IMR-90 (cell line): ENCODE data around the gene NAPB. TPM values are rescaled to one million over a fixed set of nuclear protein-coding genes. Genes with fewer than 3 reads are reported as not detected.

Source experiments
- ATAC-seq: fragments of 200-7000 bp; cut with Tn5 transposase; 2 replicates; pipeline ENCODE4 v1.9.1; 2020; ENCODE audit warnings: low read depth, mild to moderate bottlenecking, moderate library complexity
- BruUV-seq: library from RNA; stranded (reverse); fragments of 400-500 nt; replicated peaks from 2 replicates; lab custom pipeline; 2021; lab: Mats Ljungman, UMichigan
- CTCF ChIA-PET: fragments of 300-600 bp; formaldehyde crosslinking; extraction: SDS; loops from one replicate; lab custom pipeline; 2021; ENCODE audit warnings: antibody characterized with exemption; lab: Yijun Ruan, JAX
- POLR2A ChIA-PET: fragments of 300-600 bp; sonication (Branson Sonifier 250); formaldehyde crosslinking; loops from one replicate; lab custom pipeline; 2022; ENCODE audit warnings: antibody characterized with exemption; ENCODE audit not compliant: unreplicated experiment; lab: Charles Lee
- DNase-seq: peaks from one replicate; pipeline ENCODE4 v3.0.0; 2013
- H2AFZ ChIP-seq: replicated peaks from 2 replicates; pipeline ENCODE3; 2013; ENCODE audit warnings: low read length, mild to moderate bottlenecking; ENCODE audit not compliant: poor library complexity
- H2AK5ac ChIP-seq: 2 replicates; pipeline ENCODE4 v1.6.1; 2013; ENCODE audit warnings: low read depth, low read length, inconsistent platforms
- H2AK9ac ChIP-seq: replicated peaks from 2 replicates; pipeline ENCODE3; 2013; ENCODE audit warnings: mild to moderate bottlenecking, low read depth, low read length, moderate library complexity; ENCODE audit not compliant: poor library complexity
- H2BK120ac ChIP-seq: 2 replicates; pipeline ENCODE4 v1.6.1; 2013; ENCODE audit warnings: low read depth, low read length, inconsistent platforms
- H2BK15ac ChIP-seq: 3 replicates; pipeline ENCODE4 v1.6.1; 2013; ENCODE audit warnings: low read depth, low read length, inconsistent platforms
- H2BK20ac ChIP-seq: 2 replicates; pipeline ENCODE4 v1.6.1; 2013; ENCODE audit warnings: low read depth, mild to moderate bottlenecking, inconsistent platforms, low read length, moderate library complexity
- H2BK5ac ChIP-seq: 2 replicates; pipeline ENCODE4 v1.6.1; 2013; ENCODE audit warnings: mild to moderate bottlenecking, low read depth, low read length, inconsistent platforms; ENCODE audit not compliant: poor library complexity, severe bottlenecking
- H3K14ac ChIP-seq: replicated peaks from 2 replicates; pipeline ENCODE4 v1.6.1; 2013; ENCODE audit warnings: low read depth, low read length, inconsistent platforms
- H3K18ac ChIP-seq: 2 replicates; pipeline ENCODE4 v1.6.1; 2013; ENCODE audit warnings: low read depth, low read length, control low read depth
- H3K23ac ChIP-seq: 2 replicates; pipeline ENCODE4 v1.6.1; 2013; ENCODE audit warnings: low read depth, low read length, inconsistent platforms
- H3K27ac ChIP-seq: 2 replicates; pipeline ENCODE4 v1.5.1; 2013; ENCODE audit warnings: mild to moderate bottlenecking, control low read depth, low read length; ENCODE audit not compliant: insufficient read depth
- H3K27me3 ChIP-seq: 2 replicates; pipeline ENCODE4 v1.6.1; 2013; ENCODE audit warnings: low read length; ENCODE audit not compliant: control insufficient read depth, insufficient read depth
- H3K36me3 ChIP-seq: 2 replicates; pipeline ENCODE4 v1.6.1; 2013; ENCODE audit warnings: low read length, mixed read lengths; ENCODE audit not compliant: control insufficient read depth, insufficient read depth
- H3K4ac ChIP-seq: 2 replicates; pipeline ENCODE4 v1.6.1; 2013; ENCODE audit warnings: low read depth, low read length, inconsistent platforms
- H3K4me1 ChIP-seq: 2 replicates; pipeline ENCODE4 v1.6.1; 2013; ENCODE audit warnings: low read length, mixed read lengths; ENCODE audit not compliant: control insufficient read depth, insufficient read depth
- H3K4me2 ChIP-seq: 2 replicates; pipeline ENCODE4 v1.6.1; 2013; ENCODE audit warnings: low read depth, mild to moderate bottlenecking, control low read depth, low read length, moderate library complexity
- H3K4me3 ChIP-seq: 2 replicates; pipeline ENCODE4 v1.5.1; 2013; ENCODE audit warnings: low read depth, mild to moderate bottlenecking, control low read depth, low read length, moderate library complexity; ENCODE audit not compliant: insufficient read depth
- H3K56ac ChIP-seq: 2 replicates; pipeline ENCODE4 v1.6.1; 2013; ENCODE audit warnings: low read length, inconsistent platforms; ENCODE audit not compliant: insufficient read depth; ENCODE audit errors: extremely low read depth
- H3K79me1 ChIP-seq, 2 experiments: 2 replicates each; pipeline ENCODE4 v1.6.1; 2013; ENCODE audit warnings: low read length in 2 of 2, inconsistent platforms in 1 of 2, low read depth in 1 of 2
- H3K9ac ChIP-seq: 2 replicates; pipeline ENCODE4 v1.6.1; 2013; ENCODE audit warnings: low read depth, low read length, control low read depth
- H3K9me1 ChIP-seq: 2 replicates; pipeline ENCODE4 v1.6.1; 2013; ENCODE audit warnings: low read length, inconsistent platforms; ENCODE audit not compliant: insufficient read depth
- H3K9me3 ChIP-seq: 2 replicates; pipeline ENCODE4 v1.6.1; 2013; ENCODE audit warnings: low read length; ENCODE audit not compliant: control insufficient read depth, insufficient read depth
- H4K20me1 ChIP-seq: 2 replicates; pipeline ENCODE4 v1.6.1; 2013; ENCODE audit warnings: low read length, inconsistent platforms; ENCODE audit not compliant: insufficient read depth
- H4K5ac ChIP-seq: 2 replicates; pipeline ENCODE4 v1.6.1; 2013; ENCODE audit warnings: mild to moderate bottlenecking, low read depth, low read length, control low read depth
- H4K8ac ChIP-seq, 2 experiments: 2 replicates each; pipeline ENCODE4 v1.6.1; 2013; ENCODE audit warnings: low read depth in 2 of 2, low read length in 2 of 2, control low read depth in 1 of 2, inconsistent platforms in 1 of 2
- H4K91ac ChIP-seq: 2 replicates; pipeline ENCODE4 v1.6.1; 2013; ENCODE audit warnings: low read depth, low read length, inconsistent platforms; ENCODE audit not compliant: insufficient read depth
- BHLHE40 ChIP-seq: fragments of 150-350 bp; IDR thresholded peaks from 2 replicates; pipeline ENCODE4 v1.6.1; 2016; ENCODE audit warnings: mild to moderate bottlenecking, low read depth, low read length
- CEBPB ChIP-seq: IDR thresholded peaks from 2 replicates; pipeline ENCODE4 v1.6.1; 2012; ENCODE audit warnings: low read depth, low read length, improper control_type of control experiment
- CHD1 ChIP-seq: IDR thresholded peaks from 2 replicates; pipeline ENCODE4 v1.6.1; 2012; ENCODE audit warnings: low read depth, low read length, improper control_type of control experiment
- MAFK ChIP-seq: IDR thresholded peaks from 2 replicates; pipeline ENCODE4 v1.6.1; 2012; ENCODE audit warnings: low read depth, low read length, improper control_type of control experiment
- MAZ ChIP-seq: IDR thresholded peaks from 2 replicates; pipeline ENCODE4 v1.6.1; 2012; ENCODE audit warnings: low read depth, mild to moderate bottlenecking, low read length, improper control_type of control experiment, moderate library complexity, borderline replicate concordance
- MXI1 ChIP-seq: IDR thresholded peaks from 2 replicates; pipeline ENCODE4 v1.6.1; 2012; ENCODE audit warnings: low read depth, mild to moderate bottlenecking, low read length, moderate library complexity, borderline replicate concordance
- POLR2A ChIP-seq: IDR thresholded peaks from 2 replicates; pipeline ENCODE4 v1.6.1; 2012; ENCODE audit warnings: mild to moderate bottlenecking, low read depth, low read length
- RAD21 ChIP-seq: IDR thresholded peaks from 2 replicates; pipeline ENCODE4 v1.6.1; 2012; ENCODE audit warnings: low read length, improper control_type of control experiment
- RCOR1 ChIP-seq: IDR thresholded peaks from 2 replicates; pipeline ENCODE4 v1.6.1; 2012; ENCODE audit warnings: mild to moderate bottlenecking, low read length, improper control_type of control experiment; ENCODE audit not compliant: insufficient replicate concordance
- RFX5 ChIP-seq: IDR thresholded peaks from 2 replicates; pipeline ENCODE4 v1.8.0; 2012; ENCODE audit warnings: low read depth, mild to moderate bottlenecking, low read length, moderate library complexity
- SMC3 ChIP-seq: fragments of 150-350 bp; IDR thresholded peaks from 2 replicates; pipeline ENCODE4 v1.6.1; 2016; ENCODE audit warnings: low read depth, mild to moderate bottlenecking, antibody characterized with exemption, low read length, moderate library complexity
- USF2 ChIP-seq: fragments of 150-350 bp; IDR thresholded peaks from 2 replicates; pipeline ENCODE4 v1.6.1; 2017; ENCODE audit warnings: mild to moderate bottlenecking, antibody characterized with exemption, low read length, low read depth
- WGBS, 2 experiments: methylation state at CpG; one replicate each; pipeline versions ENCODE4 v1.1.5 to v1.1.7; 2013; ENCODE audit warnings: missing lambda C conversion rate in 2 of 2; ENCODE audit not compliant: insufficient read length in 1 of 2; ENCODE audit errors: extremely low coverage in 2 of 2; 5-methylcytosine and 5-hydroxymethylcytosine counted together
- dilution Hi-C: fragments of 300-500 bp; cut with HindIII; formaldehyde crosslinking; loops from one replicate; pipeline ENCODE4 v1.14.3; 2018; ENCODE audit warnings: low sequenced_read_pairs; ENCODE audit not compliant: unreplicated experiment
- in situ Hi-C: fragments of 300-500 bp; cut with MboI; formaldehyde crosslinking; loops from 3 replicates; pipeline ENCODE4 v1.14.3; 2019; ENCODE audit warnings: low sequenced_read_pairs, inconsistent platforms, mixed read lengths
- intact Hi-C: fragments of 100-400 bp; cut with micrococcal nuclease; formaldehyde crosslinking; loops from 2 replicates; pipeline ENCODE4 v1.10.0; 2022
- polyA plus RNA-seq, 3 experiments: library from polyadenylated mRNA; depleted of rRNA; stranded (reverse); fragments of >200 nt; gene quantifications; 2 replicates each; pipeline ENCODE4 v1.2.3, GENCODE V29; 2012; ENCODE audit warnings: low replicate concordance in 1 of 3
- total RNA-seq: library from RNA; depleted of rRNA; stranded (reverse); fragments of >200 nt; gene quantifications from 2 replicates; pipeline ENCODE4 v1.2.3, GENCODE V29; 2012
- TF ChIP-seq, protein P1 (sequence below): conservative IDR thresholded peaks from 2 replicates; pipeline ENCODE4 v1.5.1; 2012; ENCODE audit warnings: mild to moderate bottlenecking, low read depth, low read length, improper control_type of control experiment

The NAPB gene
- total and polyA plus RNA-seq, 2 of the 4 experiments (the other 2 are of a cell fraction) = 4.4 to 5.2 TPM

- intact Hi-C loops (no loop called here), dilution Hi-C loops (no loop called here), in situ Hi-C loops (no loop called here)
- H2AK9ac ChIP-seq = no peak overlapping the region
- H3K9me3 ChIP-seq = no peaks in the 10 kb centered on the region
- ATAC-seq (no peak), DNase-seq (no peak)
- H3K4me1 ChIP-seq = peaks cover 8% of the 10 kb centered on the region
- H4K91ac ChIP-seq = no peak overlapping the region
- H3K9ac ChIP-seq = no peak overlapping the region
- no peak overlapping the region for H4K8ac ChIP-seq
- H3K79me1 ChIP-seq = peaks cover 9 to 49% of the 10 kb centered on the region in 2 experiments
- H3K56ac ChIP-seq = no peak overlapping the region
- TF ChIP-seq, protein P1, sequence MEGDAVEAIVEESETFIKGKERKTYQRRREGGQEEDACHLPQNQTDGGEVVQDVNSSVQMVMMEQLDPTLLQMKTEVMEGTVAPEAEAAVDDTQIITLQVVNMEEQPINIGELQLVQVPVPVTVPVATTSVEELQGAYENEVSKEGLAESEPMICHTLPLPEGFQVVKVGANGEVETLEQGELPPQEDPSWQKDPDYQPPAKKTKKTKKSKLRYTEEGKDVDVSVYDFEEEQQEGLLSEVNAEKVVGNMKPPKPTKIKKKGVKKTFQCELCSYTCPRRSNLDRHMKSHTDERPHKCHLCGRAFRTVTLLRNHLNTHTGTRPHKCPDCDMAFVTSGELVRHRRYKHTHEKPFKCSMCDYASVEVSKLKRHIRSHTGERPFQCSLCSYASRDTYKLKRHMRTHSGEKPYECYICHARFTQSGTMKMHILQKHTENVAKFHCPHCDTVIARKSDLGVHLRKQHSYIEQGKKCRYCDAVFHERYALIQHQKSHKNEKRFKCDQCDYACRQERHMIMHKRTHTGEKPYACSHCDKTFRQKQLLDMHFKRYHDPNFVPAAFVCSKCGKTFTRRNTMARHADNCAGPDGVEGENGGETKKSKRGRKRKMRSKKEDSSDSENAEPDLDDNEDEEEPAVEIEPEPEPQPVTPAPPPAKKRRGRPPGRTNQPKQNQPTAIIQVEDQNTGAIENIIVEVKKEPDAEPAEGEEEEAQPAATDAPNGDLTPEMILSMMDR = no peak
- TF ChIP-seq POLR2A (no peak), MAFK (no peak), RCOR1 (no peak), MXI1 (no peak), CHD1 (no peak), USF2 (no peak), RAD21 (no peak), BHLHE40 (no peak), SMC3 (no peak), CEBPB (no peak), RFX5 (no peak), MAZ (no peak)
- H3K4ac ChIP-seq = no peak overlapping the region
- H3K27ac ChIP-seq = no peak overlapping the region
- 0 out of 2 replicates have a peak, but pooled peaks cover 4% of the 10 kb centered on the region for H3K9me1 ChIP-seq
- no peak overlapping the region for H3K18ac ChIP-seq
- H2BK15ac ChIP-seq = no peak overlapping the region
- H3K4me2 ChIP-seq = no peak overlapping the region
- no peak overlapping the region for H2BK5ac ChIP-seq
- H2AK5ac ChIP-seq = no peak overlapping the region
- H4K20me1 ChIP-seq = peaks cover 35% of the 10 kb centered on the region
- H2BK20ac ChIP-seq = no peak overlapping the region
- H2BK120ac ChIP-seq = no peak overlapping the region
- no peaks in the 10 kb centered on the region for H3K27me3 ChIP-seq
- H2AFZ ChIP-seq = no peak overlapping the region
- no peaks in the 10 kb centered on the region for H3K36me3 ChIP-seq
- WGBS, 2 experiments = no CpG with 5 or more reads among the region's 1 CpG
- no peak overlapping the region for H3K23ac ChIP-seq
- POLR2A ChIA-PET = no interaction called here
- CTCF ChIA-PET = no interaction called here
- no peak overlapping the region for H3K4me3 ChIP-seq
- BruUV-seq = no TSS peak
- no peak overlapping the region for H3K14ac ChIP-seq
- H4K5ac ChIP-seq = no peak overlapping the region
Observed at GRCh38 chr20:23414526-23415188, 6.6 kb downstream of the NAPB start.
